ENCODE results near the gene CEMIP2.

GRCh38 chr9:71767163-71767775, 1.0 kb downstream of the CEMIP2 start:
- TF ChIP-seq CTCF (conservative IDR thresholded peaks at IDR 0.05 in 1 of 2, IDR thresholded peaks at IDR 0.05 in 1 of 2; ENCODE audit: low read depth in 1 of 2, low read length in 2 of 2) = no peak
- no peak for TF ChIP-seq EZH2 (IDR thresholded peaks at IDR 0.05; ENCODE audit: low read length, missing control alignments)

Measured in fibroblast of lung (primary cell).